Karpas-422 (cell line): Measurements from ENCODE around the gene ERP27. TPM values are rescaled to one million over a fixed set of nuclear protein-coding genes. Genes with fewer than 3 reads are reported as not detected.
A peak's percentile ranks its signal among the peaks of the same experiment; 100 is the strongest.

Source experiments
- DNase-seq: peaks from one replicate; pipeline ENCODE4 v3.0.0-alpha.2; 2015
- H2AFZ ChIP-seq: fragments of 200-600 bp; sonication (generic); 2 replicates; pipeline ENCODE4 v1.6.1; 2014; ENCODE audit warnings: antibody characterized with exemption, low read length, mixed read lengths
- H3K27ac ChIP-seq: fragments of 200-600 bp; sonication (generic); 2 replicates; pipeline ENCODE4 v1.5.1; 2014; ENCODE audit warnings: mild to moderate bottlenecking, low read length, moderate library complexity
- H3K27me3 ChIP-seq: fragments of 200-600 bp; sonication (generic); 2 replicates; pipeline ENCODE4 v1.6.1; 2014; ENCODE audit warnings: low read length, mixed read lengths
- H3K36me3 ChIP-seq: fragments of 200-600 bp; sonication (generic); 2 replicates; pipeline ENCODE4 v1.6.1; 2014; ENCODE audit warnings: low read length, mixed read lengths; ENCODE audit not compliant: insufficient read depth
- H3K4me1 ChIP-seq: fragments of 200-600 bp; sonication (generic); 2 replicates; pipeline ENCODE4 v1.6.1; 2014; ENCODE audit warnings: mild to moderate bottlenecking, low read length, mixed read lengths
- H3K4me2 ChIP-seq: fragments of 200-600 bp; sonication (generic); 2 replicates; pipeline ENCODE4 v1.6.1; 2014; ENCODE audit warnings: low read length, low read depth, mild to moderate bottlenecking; ENCODE audit not compliant: poor library complexity, severe bottlenecking
- H3K4me3 ChIP-seq: fragments of 200-600 bp; sonication (generic); 2 replicates; pipeline ENCODE4 v1.5.1; 2014; ENCODE audit warnings: mild to moderate bottlenecking, antibody characterized with exemption, low read length, mixed read lengths
- H3K79me2 ChIP-seq: fragments of 200-600 bp; sonication (generic); 2 replicates; pipeline ENCODE4 v1.6.1; 2014; ENCODE audit warnings: mild to moderate bottlenecking, low read length, mixed read lengths
- H3K9ac ChIP-seq: fragments of 200-600 bp; sonication (generic); 2 replicates; pipeline ENCODE4 v1.6.0; 2014; ENCODE audit warnings: low read length
- H3K9me2 ChIP-seq: fragments of 200-600 bp; sonication (generic), shearing (Covaris generic); replicated peaks from 2 replicates; pipeline ENCODE4 v1.6.0; 2014; ENCODE audit warnings: mild to moderate bottlenecking, low read length, moderate library complexity; ENCODE audit not compliant: insufficient read depth
- H3K9me3 ChIP-seq: fragments of 300-700, 200-600 bp; sonication (generic); 2 replicates; pipeline ENCODE4 v1.6.1; 2014; ENCODE audit warnings: low read length, mixed read lengths
- H4K20me1 ChIP-seq: fragments of 200-600 bp; sonication (generic); 2 replicates; pipeline ENCODE4 v1.6.1; 2014; ENCODE audit warnings: mild to moderate bottlenecking, antibody characterized with exemption, low read length, low read depth; ENCODE audit not compliant: insufficient read depth
- total RNA-seq: library from RNA; depleted of rRNA; stranded (reverse); fragments of >200 nt; shearing (Covaris generic); gene quantifications from 2 replicates; pipeline ENCODE4 v1.2.3, GENCODE V29; 2014; ENCODE audit warnings: low replicate concordance; rRNA removed

The ERP27 gene
- total RNA-seq = 0.18 and 0.60 TPM in 2 replicates

GRCh38 chr12:14938301-14938700, at the start of gene ERP27:
Gene ERP27, minus strand, starts transcription at chr12:14938537. Its CDS starts 29 bp downstream, at chr12:14938508.
- no peak within 1 kb of the TSS for H3K27ac ChIP-seq
- no peak within 1 kb of the TSS for H2AFZ ChIP-seq
- H3K9ac ChIP-seq = no peak within 1 kb of the TSS
- peaks cover 8% of the 10 kb centered on the region for H3K4me1 ChIP-seq
- H3K79me2 ChIP-seq = no peaks in the 10 kb centered on the region
- H3K36me3 ChIP-seq = peaks cover 16% of the 10 kb centered on the region
- H3K9me2 ChIP-seq = no peaks in the 10 kb centered on the region
- H4K20me1 ChIP-seq = no peaks in the 10 kb centered on the region
- no peaks in the 10 kb centered on the region for H3K9me3 ChIP-seq
- no peak within 1 kb of the TSS for H3K4me2 ChIP-seq
- H3K27me3 ChIP-seq = no peaks in the 10 kb centered on the region
- DNase-seq = no peak
- H3K4me3 ChIP-seq = no peak within 1 kb of the TSS

GRCh38 chr12:14988035-14988434, 49.7 kb upstream of the ERP27 start:
- H2AFZ ChIP-seq = no peak overlapping the region
- no peaks in the 10 kb centered on the region for H3K27me3 ChIP-seq
- peak; percentile 27 for DNase-seq
- H3K9me2 ChIP-seq = no peaks in the 10 kb centered on the region
- no peaks in the 10 kb centered on the region for H4K20me1 ChIP-seq
- no peaks in the 10 kb centered on the region for H3K9me3 ChIP-seq
- no peaks in the 10 kb centered on the region for H3K36me3 ChIP-seq
- no peak overlapping the region for H3K4me2 ChIP-seq
- H3K27ac ChIP-seq = no peak overlapping the region
- no peaks in the 10 kb centered on the region for H3K79me2 ChIP-seq
- H3K4me3 ChIP-seq = no peak overlapping the region
- H3K4me1 ChIP-seq = peaks cover 7% of the 10 kb centered on the region
- no peak overlapping the region for H3K9ac ChIP-seq

GRCh38 chr12:14986449-14986848, 48.1 kb upstream of the ERP27 start:
- H3K4me3 ChIP-seq = no peak overlapping the region
- H3K9me3 ChIP-seq = no peaks in the 10 kb centered on the region
- H3K4me2 ChIP-seq = no peak overlapping the region
- no peak overlapping the region for H3K27ac ChIP-seq
- no peaks in the 10 kb centered on the region for H3K79me2 ChIP-seq
- peak; percentile 41 for DNase-seq
- no peaks in the 10 kb centered on the region for H3K27me3 ChIP-seq
- H3K9ac ChIP-seq = no peak overlapping the region
- H3K9me2 ChIP-seq = no peaks in the 10 kb centered on the region
- no peak overlapping the region for H2AFZ ChIP-seq
- H3K4me1 ChIP-seq = peaks cover 9% of the 10 kb centered on the region
- no peaks in the 10 kb centered on the region for H4K20me1 ChIP-seq
- H3K36me3 ChIP-seq = no peaks in the 10 kb centered on the region

- Histone ChIP-seq H4K20me1 (no peaks in the 10 kb centered on the region), H2AFZ (no peak overlapping the region), H3K9me2 (no peaks in the 10 kb centered on the region), H3K27ac (no peak overlapping the region), H3K4me3 (no peak overlapping the region), H3K27me3 (no peaks in the 10 kb centered on the region), H3K9ac (no peak overlapping the region), H3K4me1 (peaks cover 9% of the 10 kb centered on the region), H3K4me2 (no peak overlapping the region), H3K36me3 (no peaks in the 10 kb centered on the region), H3K9me3 (no peaks in the 10 kb centered on the region), H3K79me2 (no peaks in the 10 kb centered on the region)
- DNase-seq = no peak
Observed at GRCh38 chr12:14984766-14985285, 46.5 kb upstream of the ERP27 start.

GRCh38 chr12:14984036-14984435, 45.7 kb upstream of the ERP27 start:
- Histone ChIP-seq H3K9me3 (no peaks in the 10 kb centered on the region), H3K9me2 (no peaks in the 10 kb centered on the region), H3K36me3 (no peaks in the 10 kb centered on the region), H3K4me3 (no peak overlapping the region), H3K27ac (no peak overlapping the region), H3K79me2 (no peaks in the 10 kb centered on the region), H4K20me1 (no peaks in the 10 kb centered on the region), H3K9ac (no peak overlapping the region), H3K4me2 (no peak overlapping the region), H2AFZ (no peak overlapping the region), H3K27me3 (no peaks in the 10 kb centered on the region), H3K4me1 (peaks cover 9% of the 10 kb centered on the region)
- no peak for DNase-seq

- H3K4me1 ChIP-seq = peaks cover 7% of the 10 kb centered on the region
- H3K9ac ChIP-seq = no peak overlapping the region
- H3K4me2 ChIP-seq = no peak overlapping the region
- no peaks in the 10 kb centered on the region for H3K9me3 ChIP-seq
- no peak overlapping the region for H3K4me3 ChIP-seq
- H2AFZ ChIP-seq = peak overlapping the region; percentile 68; the same call in 1 of the 2 replicates
- H4K20me1 ChIP-seq = no peaks in the 10 kb centered on the region
- H3K79me2 ChIP-seq = no peaks in the 10 kb centered on the region
- H3K27ac ChIP-seq = no peak overlapping the region
- no peaks in the 10 kb centered on the region for H3K27me3 ChIP-seq
- no peaks in the 10 kb centered on the region for H3K9me2 ChIP-seq
- no peaks in the 10 kb centered on the region for H3K36me3 ChIP-seq
- peak; percentile 42 for DNase-seq
Observed at GRCh38 chr12:14982991-14983390, 44.7 kb upstream of the ERP27 start.

- Histone ChIP-seq H3K79me2 (no peaks in the 10 kb centered on the region), H3K4me1 (peaks cover 6% of the 10 kb centered on the region), H3K4me3 (no peak overlapping the region), H3K36me3 (no peaks in the 10 kb centered on the region), H4K20me1 (no peaks in the 10 kb centered on the region), H3K27me3 (no peaks in the 10 kb centered on the region), H3K4me2 (no peak overlapping the region), H3K9me3 (no peaks in the 10 kb centered on the region), H2AFZ (peak overlapping the region; percentile 68; the same call in 1 of the 2 replicates), H3K9ac (no peak overlapping the region), H3K9me2 (no peaks in the 10 kb centered on the region), H3K27ac (no peak overlapping the region)
- peak; percentile 14 for DNase-seq
Observed at GRCh38 chr12:14982562-14982961, 44.2 kb upstream of the ERP27 start.

GRCh38 chr12:14981049-14981448, 42.7 kb upstream of the ERP27 start:
- H3K4me3 ChIP-seq = no peak overlapping the region
- no peaks in the 10 kb centered on the region for H3K27me3 ChIP-seq
- no peaks in the 10 kb centered on the region for H3K9me2 ChIP-seq
- no peak for DNase-seq
- no peaks in the 10 kb centered on the region for H3K36me3 ChIP-seq
- no peaks in the 10 kb centered on the region for H4K20me1 ChIP-seq
- no peak overlapping the region for H3K9ac ChIP-seq
- H3K4me2 ChIP-seq = no peak overlapping the region
- no peak overlapping the region for H2AFZ ChIP-seq
- no peaks in the 10 kb centered on the region for H3K79me2 ChIP-seq
- no peaks in the 10 kb centered on the region for H3K9me3 ChIP-seq
- peaks cover 6% of the 10 kb centered on the region for H3K4me1 ChIP-seq
- H3K27ac ChIP-seq = no peak overlapping the region
